GM12891 (cell line): Measurements from ENCODE around the gene PARP4.

ENCODE experiments used
- POLR2A ChIP-seq: IDR thresholded peaks from 2 replicates; pipeline ENCODE4 v1.6.1; 2011; ENCODE audit warnings: low read depth, low read length, control low read depth
- POLR2AphosphoS5 ChIP-seq: IDR thresholded peaks from 2 replicates; pipeline ENCODE4 v1.6.1; 2011; ENCODE audit warnings: low read depth, low read length, control low read depth
- SPI1 ChIP-seq: IDR thresholded peaks from 2 replicates; pipeline ENCODE4 v1.6.1; 2011; ENCODE audit warnings: low read depth, low read length, control low read depth
- TAF1 ChIP-seq: IDR thresholded peaks from 2 replicates; pipeline ENCODE4 v1.6.1; 2011; ENCODE audit warnings: low read depth, low read length, control low read depth

- TF ChIP-seq TAF1 (no peak), POLR2AphosphoS5 (no peak), POLR2A (no peak), SPI1 (no peak)
Observed at GRCh38 chr13:24489721-24490120, 22.9 kb downstream of the PARP4 start.
